GM19025 (cell line): ENCODE results near the gene KRT10.
"Not testable (repeated sequence)": the region's sequence is repeated elsewhere in the genome, so short reads cannot be mapped to it uniquely, and the experiment has no call there.

Source experiments
- ATAC-seq: cut with Tn5 transposase; IDR thresholded peaks from one replicate; pipeline ENCODE4 v1.9.1; 2021; ENCODE audit warnings: mild to moderate bottlenecking, low read depth, moderate library complexity; ENCODE audit not compliant: unreplicated experiment

KRT10 gene

GRCh38 chr17:40836020-40836419 lies 13.6 kb upstream of the KRT10 start:
- no peak for ATAC-seq

GRCh38 chr17:40833882-40834281 lies 11.5 kb upstream of the KRT10 start:
- ATAC-seq, result no peak

- no peak for ATAC-seq
These were observed 10.4 kb upstream of the KRT10 start for GRCh38 chr17:40832840-40833239.

GRCh38 chr17:40830085-40830776 lies 7.8 kb upstream of the KRT10 start:
- ATAC-seq, result no peak

- ATAC-seq, result no peak
These were observed 6.1 kb upstream of the KRT10 start for GRCh38 chr17:40828454-40829044.

- no peak for ATAC-seq
These were observed 5.5 kb upstream of the KRT10 start for GRCh38 chr17:40827746-40828453.

- no peak for ATAC-seq
These were observed 3.2 kb upstream of the KRT10 start for GRCh38 chr17:40825599-40825998.

- no peak for ATAC-seq
These were observed 1.8 kb upstream of the KRT10 start for GRCh38 chr17:40824015-40824832.

- no peak for ATAC-seq
These were observed 878 bp downstream of the KRT10 start for GRCh38 chr17:40821536-40821935.

GRCh38 chr17:40820228-40820838 lies 2.1 kb downstream of the KRT10 start:
- no peak for ATAC-seq

- ATAC-seq, result no peak
These were observed 2.8 kb downstream of the KRT10 start for GRCh38 chr17:40819528-40820125.

GRCh38 chr17:40818733-40819527 lies 3.5 kb downstream of the KRT10 start:
- ATAC-seq, result peak; percentile 67

- no peak for ATAC-seq
These were observed 4.1 kb downstream of the KRT10 start for GRCh38 chr17:40818343-40818732.

- no peak for ATAC-seq
These were observed 5.2 kb downstream of the KRT10 start for GRCh38 chr17:40817103-40817682.

- no peak for ATAC-seq
These were observed 5.8 kb downstream of the KRT10 start for GRCh38 chr17:40816569-40816968.

- ATAC-seq, result no peak
These were observed 7.0 kb downstream of the KRT10 start for GRCh38 chr17:40815381-40815780.

GRCh38 chr17:40814657-40815056 lies 7.8 kb downstream of the KRT10 start:
- ATAC-seq, result not testable (repeated sequence)

- ATAC-seq, result no peak
These were observed 8.6 kb downstream of the KRT10 start for GRCh38 chr17:40813804-40814203.

GRCh38 chr17:40812639-40813038 lies 9.8 kb downstream of the KRT10 start:
- ATAC-seq, result no peak
